H1 (cell line): ENCODE measurements around the gene ANKFN1. TPM values are rescaled to one million over a fixed set of nuclear protein-coding genes. Genes with fewer than 3 reads are reported as not detected.

ENCODE experiments used
- CTCF ChIA-PET: fragments of 300-600 bp; sonication (Branson Sonifier 250); formaldehyde crosslinking; loops from one replicate; lab custom pipeline; 2021; ENCODE audit not compliant: partially characterized antibody; lab: Charles Lee
- POLR2A ChIA-PET: fragments of 300-600 bp; sonication (Branson Sonifier 250); formaldehyde crosslinking; loops from one replicate; lab custom pipeline; 2021; ENCODE audit warnings: inconsistent platforms; ENCODE audit not compliant: partially characterized antibody; lab: Charles Lee
- DNase-seq, 2 experiments: peaks; one replicate each; pipeline versions ENCODE4 v3.0.0 to v3.0.0-alpha.2; 2010 to 2022; ENCODE audit warnings: low spot score in 2 of 2, low read depth in 1 of 2, mixed read lengths in 1 of 2
- FAIRE-seq: peaks from 2 replicates; lab custom pipeline; 2011; peaks lifted over from hg19 to GRCh38; lab: Jason Lieb, UNC
- H2AFZ ChIP-seq: 2 replicates; pipeline ENCODE4 v1.8.1; 2012; ENCODE audit warnings: low read length, inconsistent platforms
- H2AK5ac ChIP-seq: 2 replicates; pipeline ENCODE4 v1.6.1; 2013; ENCODE audit warnings: low read depth, low read length
- H2BK120ac ChIP-seq: replicated peaks from 2 replicates; pipeline ENCODE3; 2013; ENCODE audit warnings: low read depth, low read length, inconsistent platforms
- H2BK12ac ChIP-seq: 2 replicates; pipeline ENCODE4 v1.6.1; 2013; ENCODE audit warnings: low read depth, low read length
- H2BK15ac ChIP-seq: 2 replicates; pipeline ENCODE4 v1.6.1; 2013; ENCODE audit warnings: low read length
- H2BK20ac ChIP-seq: 2 replicates; pipeline ENCODE4 v1.6.1; 2013; ENCODE audit warnings: low read length
- H2BK5ac ChIP-seq: 2 replicates; pipeline ENCODE4 v1.6.1; 2013; ENCODE audit warnings: low read depth, low read length
- H3K14ac ChIP-seq: 2 replicates; pipeline ENCODE4 v1.6.1; 2013; ENCODE audit warnings: inconsistent platforms; ENCODE audit not compliant: insufficient read length
- H3K18ac ChIP-seq: 2 replicates; pipeline ENCODE4 v1.6.1; 2013; ENCODE audit warnings: low read length; ENCODE audit errors: extremely low read depth
- H3K23ac ChIP-seq: 2 replicates; pipeline ENCODE4 v1.6.1; 2013; ENCODE audit warnings: inconsistent platforms; ENCODE audit not compliant: insufficient read length
- H3K23me2 ChIP-seq: 2 replicates; pipeline ENCODE4 v1.6.1; 2013; ENCODE audit warnings: low read depth, low read length
- H3K27ac ChIP-seq: 2 replicates; pipeline ENCODE4 v1.6.1; 2011; ENCODE audit warnings: low read depth, low read length, inconsistent platforms
- H3K27me3 ChIP-seq, 4 experiments: replicated peaks in 1 of 4; 1 replicate in 1 of 4; 2 replicates in 3 of 4; pipeline versions ENCODE4 v1.6.1 to v1.8.1; 2011 to 2013; ENCODE audit warnings: low read length in 3 of 4, mild to moderate bottlenecking in 3 of 4, inconsistent platforms in 2 of 4, mixed read lengths in 2 of 4, moderate library complexity in 1 of 4; ENCODE audit not compliant: control insufficient read depth in 3 of 4, insufficient read depth in 3 of 4; ENCODE audit errors: extremely low read depth in 1 of 4
- H3K36me3 ChIP-seq, 4 experiments: 2 replicates each; pipeline versions ENCODE4 v1.6.1 to v1.8.1; 2011 to 2013; ENCODE audit warnings: mild to moderate bottlenecking in 4 of 4, low read length in 3 of 4, moderate library complexity in 2 of 4, control low read depth in 1 of 4, inconsistent platforms in 1 of 4; ENCODE audit not compliant: insufficient read depth in 4 of 4, control insufficient read depth in 2 of 4
- H3K4ac ChIP-seq: replicated peaks from 2 replicates; pipeline ENCODE3; 2013; ENCODE audit warnings: low read length, low read depth, mixed read lengths, inconsistent platforms; ENCODE audit not compliant: insufficient read length
- H3K4me1 ChIP-seq, 4 experiments: replicated peaks in 1 of 4; 1 replicate in 1 of 4; 2 replicates in 3 of 4; pipeline versions ENCODE4 v1.6.1 to v1.8.1; 2011 to 2013; ENCODE audit warnings: low read length in 3 of 4, inconsistent platforms in 2 of 4, mixed read lengths in 1 of 4; ENCODE audit not compliant: insufficient read depth in 4 of 4, control insufficient read depth in 3 of 4
- H3K4me2 ChIP-seq, 2 experiments: 2 replicates each; pipeline versions ENCODE4 v1.6.1 to v1.8.1; 2011 to 2013; ENCODE audit warnings: low read depth in 2 of 2, low read length in 2 of 2, control low read depth in 1 of 2, inconsistent platforms in 1 of 2, mild to moderate bottlenecking in 1 of 2; ENCODE audit not compliant: insufficient read depth in 1 of 2
- H3K4me3 ChIP-seq, 4 experiments: fragments of 200-600, 300-600 bp in 1 of 4; sonication (generic), shearing (Covaris generic), sonication (Bioruptor Twin) in 1 of 4; 2 replicates each; pipeline versions ENCODE4 v1.5.1 to v1.8.1; 2011 to 2016; ENCODE audit warnings: low read length in 4 of 4, low read depth in 3 of 4, control low read depth in 2 of 4, inconsistent platforms in 2 of 4, mild to moderate bottlenecking in 2 of 4, mixed read lengths in 1 of 4, moderate library complexity in 1 of 4; ENCODE audit not compliant: insufficient read depth in 2 of 4; ENCODE audit errors: extremely low read depth in 1 of 4
- H3K56ac ChIP-seq: replicated peaks from 2 replicates; pipeline ENCODE3; 2013; ENCODE audit warnings: low read depth, mild to moderate bottlenecking, mixed read lengths, low read length, inconsistent platforms; ENCODE audit not compliant: insufficient read length
- H3K79me1 ChIP-seq: 2 replicates; pipeline ENCODE4 v1.6.1; 2013; ENCODE audit warnings: low read depth, low read length, control low read depth
- H3K79me2 ChIP-seq, 2 experiments: 2 replicates each; pipeline versions ENCODE4 v1.6.1 to v1.8.1; 2012 to 2013; ENCODE audit warnings: low read length in 2 of 2, mild to moderate bottlenecking in 2 of 2, inconsistent platforms in 1 of 2; ENCODE audit not compliant: insufficient read depth in 2 of 2, control insufficient read depth in 1 of 2
- H3K9ac ChIP-seq, 4 experiments: replicated peaks in 1 of 4; 1 replicate in 1 of 4; 2 replicates in 3 of 4; pipeline versions ENCODE4 v1.6.1 to v1.8.1; 2011 to 2013; ENCODE audit warnings: low read depth in 3 of 4, low read length in 3 of 4, control low read depth in 2 of 4, mild to moderate bottlenecking in 2 of 4, moderate library complexity in 2 of 4, inconsistent platforms in 1 of 4; ENCODE audit errors: extremely low read depth in 1 of 4
- H3K9me3 ChIP-seq, 2 experiments: 2 replicates each; pipeline versions ENCODE4 v1.6.1 to v1.8.1; 2012 to 2013; ENCODE audit warnings: mild to moderate bottlenecking in 2 of 2, moderate library complexity in 2 of 2, control low read depth in 1 of 2, inconsistent platforms in 1 of 2, low read depth in 1 of 2, low read length in 1 of 2, mixed read lengths in 1 of 2; ENCODE audit not compliant: insufficient read depth in 2 of 2
- H4K20me1 ChIP-seq, 2 experiments: replicated peaks in 1 of 2; 2 replicates each; pipeline versions ENCODE3 to v1.8.1; 2011 to 2013; ENCODE audit warnings: inconsistent platforms in 2 of 2, low read length in 2 of 2, mild to moderate bottlenecking in 1 of 2; ENCODE audit not compliant: insufficient read depth in 2 of 2, control insufficient read depth in 1 of 2
- H4K5ac ChIP-seq: 2 replicates; pipeline ENCODE4 v1.6.1; 2013; ENCODE audit warnings: low read length, low read depth, mixed read lengths, inconsistent platforms; ENCODE audit not compliant: insufficient read length
- H4K8ac ChIP-seq: 2 replicates; pipeline ENCODE4 v1.8.0; 2013; ENCODE audit warnings: mild to moderate bottlenecking, moderate library complexity, low read length, inconsistent platforms; ENCODE audit not compliant: insufficient read depth; ENCODE audit errors: extremely low read depth
- H4K91ac ChIP-seq: replicated peaks from 2 replicates; pipeline ENCODE3; 2013; ENCODE audit warnings: low read length, mixed read lengths, inconsistent platforms; ENCODE audit not compliant: insufficient read length
- CBX5 ChIP-seq: fragments of 300-800, 300-1000 bp; sonication (generic); IDR thresholded peaks from 2 replicates; pipeline ENCODE4 v1.7.1; 2016; ENCODE audit warnings: antibody characterized with exemption, low read length, low read depth
- CEBPB ChIP-seq: IDR thresholded peaks from 2 replicates; pipeline ENCODE4 v1.6.1; 2012; ENCODE audit warnings: low read depth, low read length
- CREB1 ChIP-seq: IDR thresholded peaks from 2 replicates; pipeline ENCODE4 v1.6.1; 2012; ENCODE audit warnings: inconsistent platforms
- CTBP2 ChIP-seq: IDR thresholded peaks from 2 replicates; pipeline ENCODE4 v1.7.0; 2011; ENCODE audit warnings: borderline replicate concordance, mild to moderate bottlenecking, moderate library complexity, mixed read lengths, low read length; ENCODE audit not compliant: insufficient read depth, insufficient read length
- GABPA ChIP-seq: IDR thresholded peaks from 2 replicates; pipeline ENCODE4 v1.6.1; 2011; ENCODE audit warnings: mild to moderate bottlenecking, low read length, moderate library complexity, borderline replicate concordance; ENCODE audit not compliant: insufficient read depth
- JUN ChIP-seq: IDR thresholded peaks from 2 replicates; pipeline ENCODE4 v1.6.1; 2011; ENCODE audit warnings: low read depth, mild to moderate bottlenecking, improper control_type of control experiment, low read length
- JUND ChIP-seq: IDR thresholded peaks from 2 replicates; pipeline ENCODE4 v1.6.1; 2011; ENCODE audit warnings: mild to moderate bottlenecking, improper control_type of control experiment, low read length
- NANOG ChIP-seq: IDR thresholded peaks from 2 replicates; pipeline ENCODE4 v1.6.1; 2011; ENCODE audit warnings: low read length, low read depth, mild to moderate bottlenecking, inconsistent platforms; ENCODE audit not compliant: insufficient read depth, poor library complexity, severe bottlenecking
- NRF1 ChIP-seq: IDR thresholded peaks from 2 replicates; pipeline ENCODE4 v1.6.1; 2011; ENCODE audit warnings: mild to moderate bottlenecking, low read depth, low read length, improper control_type of control experiment
- SAP30 ChIP-seq: fragments of 300-600 bp; sonication (generic); IDR thresholded peaks from 2 replicates; pipeline ENCODE4 v1.7.1; 2012; ENCODE audit warnings: low read length, moderate library complexity, mild to moderate bottlenecking, inconsistent platforms; ENCODE audit not compliant: insufficient read depth, insufficient replicate concordance
- TEAD4 ChIP-seq: IDR thresholded peaks from 2 replicates; pipeline ENCODE4 v1.6.1; 2012; ENCODE audit warnings: low read depth, low read length, inconsistent platforms, mixed read lengths
- ZNF274 ChIP-seq: IDR thresholded peaks from 2 replicates; pipeline ENCODE4 v1.7.0; 2012; ENCODE audit warnings: low read length, borderline replicate concordance; ENCODE audit errors: extremely low read depth
- WGBS, 2 experiments: shearing (Covaris generic) in 1 of 2; methylation state at CpG; one replicate each; pipeline versions ENCODE4 v1.1.6 to v1.1.7; 2013 to 2015; ENCODE audit warnings: low lambda C conversion rate in 2 of 2, mixed read lengths in 2 of 2, inconsistent platforms in 1 of 2, low coverage in 1 of 2, missing lambda C conversion rate in 1 of 2; ENCODE audit not compliant: insufficient replicate concordance in 2 of 2, insufficient coverage in 1 of 2, insufficient read length in 1 of 2; ENCODE audit errors: extremely low coverage in 1 of 2, missing lambda C conversion rate in 1 of 2; 5-methylcytosine and 5-hydroxymethylcytosine counted together
- polyA plus RNA-seq, 7 experiments: library from polyadenylated mRNA; depleted of rRNA in 3 of 7; stranded (reverse) in 5 of 7; unstranded in 2 of 7; fragments of >200 nt in 5 of 7; fragments of 200-250 nt in 2 of 7; gene quantifications; 1 replicate in 5 of 7; 2 replicates in 1 of 7; 4 replicates in 1 of 7; pipeline versions ENCODE4 v1.2.1 to v1.2.3, GENCODE V29; 2011 to 2013; ENCODE audit warnings: missing spikeins in 2 of 7, mixed read lengths in 2 of 7
- total RNA-seq: library from RNA; stranded (reverse); fragmentation: NEBNext Ultra II Directional; extraction: Animal tissue kit (Norgen Biotek cat#: 25700); gene quantifications from 2 replicates; pipeline ENCODE4 v1.2.1, GENCODE V29; 2021
- TF ChIP-seq, protein P1 (sequence below): IDR thresholded peaks from 2 replicates; pipeline ENCODE4 v1.6.1; 2012; ENCODE audit warnings: low read length, inconsistent platforms

The ANKFN1 gene
- total and polyA plus RNA-seq, 2 of the 8 experiments (the other 6 are each of a cell fraction or from before 2014, with no cell fraction given), result not detected

GRCh38 chr17:56532926-56533325 lies 379.7 kb downstream of the ANKFN1 start:
- H3K4me3 ChIP-seq, result no peak overlapping the region
- ChIA-PET POLR2A (no interaction called here), CTCF (no interaction called here)
- WGBS, 2 experiments, result 86% methylated on average over 5 of the region's 5 CpGs; no CpG with 5 or more reads in 1 of the 2 experiments
- no peak overlapping the region for H3K27ac ChIP-seq
- no peak overlapping the region for H3K14ac ChIP-seq
- H3K27me3 ChIP-seq, result no peaks in the 10 kb centered on the region; a peak in 1 of 7 replicates
- no peak overlapping the region for H3K18ac ChIP-seq
- no peak overlapping the region for H2BK15ac ChIP-seq
- H3K4me1 ChIP-seq, result no peaks in the 10 kb centered on the region
- H2AK5ac ChIP-seq, result no peak overlapping the region
- H2AFZ ChIP-seq, result no peak overlapping the region
- no peak overlapping the region for H2BK12ac ChIP-seq
- H3K23ac ChIP-seq, result no peak overlapping the region
- no peaks in the 10 kb centered on the region for H3K9me3 ChIP-seq
- no peak overlapping the region for H4K8ac ChIP-seq
- DNase-seq (no peak), FAIRE-seq (no peak)
- no peaks in the 10 kb centered on the region for H3K23me2 ChIP-seq
- H3K79me1 ChIP-seq, result no peaks in the 10 kb centered on the region; the same call in 1 of the 2 replicates
- H2BK120ac ChIP-seq, result no peak overlapping the region
- no peak overlapping the region for H3K9ac ChIP-seq
- no peaks in the 10 kb centered on the region for H4K20me1 ChIP-seq
- no peak overlapping the region for H2BK20ac ChIP-seq
- H3K79me2 ChIP-seq, result no peaks in the 10 kb centered on the region
- no peak overlapping the region for H3K56ac ChIP-seq
- no peak overlapping the region for H3K4ac ChIP-seq
- no peaks in the 10 kb centered on the region for H3K36me3 ChIP-seq
- no peak overlapping the region for H4K5ac ChIP-seq
- H3K4me2 ChIP-seq, result no peak overlapping the region
- no peak overlapping the region for H4K91ac ChIP-seq
- no peak overlapping the region for H2BK5ac ChIP-seq
- TF ChIP-seq ZNF274 (no peak), NANOG (no peak), CEBPB (no peak), CBX5 (no peak), SAP30 (no peak), TEAD4 (no peak), CTBP2 (no peak), CREB1 (no peak), GABPA (no peak), JUND (no peak), NRF1 (no peak), JUN (no peak)
- TF ChIP-seq, protein P1, sequence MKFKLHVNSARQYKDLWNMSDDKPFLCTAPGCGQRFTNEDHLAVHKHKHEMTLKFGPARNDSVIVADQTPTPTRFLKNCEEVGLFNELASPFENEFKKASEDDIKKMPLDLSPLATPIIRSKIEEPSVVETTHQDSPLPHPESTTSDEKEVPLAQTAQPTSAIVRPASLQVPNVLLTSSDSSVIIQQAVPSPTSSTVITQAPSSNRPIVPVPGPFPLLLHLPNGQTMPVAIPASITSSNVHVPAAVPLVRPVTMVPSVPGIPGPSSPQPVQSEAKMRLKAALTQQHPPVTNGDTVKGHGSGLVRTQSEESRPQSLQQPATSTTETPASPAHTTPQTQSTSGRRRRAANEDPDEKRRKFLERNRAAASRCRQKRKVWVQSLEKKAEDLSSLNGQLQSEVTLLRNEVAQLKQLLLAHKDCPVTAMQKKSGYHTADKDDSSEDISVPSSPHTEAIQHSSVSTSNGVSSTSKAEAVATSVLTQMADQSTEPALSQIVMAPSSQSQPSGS, result no peak
